Caco-2 (cell line): ENCODE data around the gene MT1F. TPM values are rescaled to one million over a fixed set of nuclear protein-coding genes. Genes with fewer than 3 reads are reported as not detected.

Source experiments
- BruUV-seq: library from RNA; stranded (reverse); fragments of 400-500 nt; replicated peaks from 2 replicates; lab custom pipeline; 2021; lab: Mats Ljungman, UMichigan
- CTCF ChIA-PET: fragments of 300-600 bp; sonication (Branson Sonifier 250); formaldehyde crosslinking; loops from one replicate; lab custom pipeline; 2022; ENCODE audit warnings: antibody characterized with exemption; lab: Charles Lee
- POLR2A ChIA-PET: fragments of 300-600 bp; sonication (Branson Sonifier 250); formaldehyde crosslinking; loops from one replicate; lab custom pipeline; 2022; ENCODE audit warnings: antibody characterized with exemption; lab: Charles Lee
- DNase-seq, 2 experiments: peaks; one replicate each; pipeline versions ENCODE4 v3.0.0 to v3.0.0-alpha.2; 2020 to 2022
- H3K27me3 ChIP-seq: replicated peaks from 2 replicates; pipeline ENCODE4 v1.6.0; 2011; ENCODE audit warnings: low read length; ENCODE audit not compliant: control insufficient read depth, insufficient read depth
- H3K36me3 ChIP-seq: 2 replicates; pipeline ENCODE4 v1.5.1; 2011; ENCODE audit warnings: low read length; ENCODE audit not compliant: control insufficient read depth, insufficient read depth
- H3K4me1 ChIP-seq: fragments of 250-450 bp; sonication (Bioruptor Pico); 2 replicates; pipeline ENCODE4 v1.5.1; 2020; ENCODE audit warnings: mild to moderate bottlenecking
- H3K4me3 ChIP-seq: 2 replicates; pipeline ENCODE4 v1.5.1; 2011; ENCODE audit warnings: low read depth, mild to moderate bottlenecking, control low read depth, low read length
- H3K9me3 ChIP-seq: fragments of 250-450 bp; sonication (Bioruptor Pico); 2 replicates; pipeline ENCODE4 v1.5.1; 2020; ENCODE audit warnings: mild to moderate bottlenecking, moderate library complexity
- H3K27ac Mint-ChIP-seq: one replicate; pipeline ENCODE4 v1.8.0; 2022; ENCODE audit warnings: mixed read lengths; ENCODE audit not compliant: unreplicated experiment
- H3K27me3 Mint-ChIP-seq: one replicate; pipeline ENCODE4 v1.8.0; 2022; ENCODE audit warnings: mixed read lengths; ENCODE audit not compliant: insufficient read depth, unreplicated experiment
- H3K36me3 Mint-ChIP-seq: one replicate; pipeline ENCODE4 v1.8.0; 2022; ENCODE audit warnings: mild to moderate bottlenecking, mixed read lengths; ENCODE audit not compliant: insufficient read depth, unreplicated experiment
- H3K4me1 Mint-ChIP-seq: one replicate; pipeline ENCODE4 v1.8.0; 2022; ENCODE audit warnings: low read depth, mixed read lengths; ENCODE audit not compliant: unreplicated experiment
- H3K4me3 Mint-ChIP-seq: one replicate; pipeline ENCODE4 v1.8.0; 2022; ENCODE audit warnings: mild to moderate bottlenecking, moderate library complexity, mixed read lengths; ENCODE audit not compliant: unreplicated experiment
- H3K9me3 Mint-ChIP-seq: one replicate; pipeline ENCODE4 v1.8.0; 2022; ENCODE audit warnings: mixed read lengths; ENCODE audit not compliant: unreplicated experiment
- intact Hi-C: fragments of 100-400 bp; cut with micrococcal nuclease; formaldehyde crosslinking; loops from one replicate; pipeline ENCODE4 v1.10.0; 2022; ENCODE audit not compliant: unreplicated experiment
- total RNA-seq: library from RNA; stranded (reverse); gene quantifications from 2 replicates; pipeline ENCODE4 v1.2.3, GENCODE V29; 2022
- TF ChIP-seq, protein P1 (sequence below), 2 experiments: fragments of 200-600 bp in 1 of 2; IDR thresholded peaks; 1 replicate in 1 of 2; 2 replicates in 1 of 2; pipeline versions ENCODE4 v1.5.1 to v1.8.0; 2011 to 2022; ENCODE audit warnings: antibody characterized with exemption in 1 of 2, control low read depth in 1 of 2, inconsistent platforms in 1 of 2, low read depth in 1 of 2, low read length in 1 of 2, mild to moderate bottlenecking in 1 of 2, moderate library complexity in 1 of 2; ENCODE audit not compliant: insufficient read depth in 1 of 2, severe bottlenecking in 1 of 2, unreplicated experiment in 1 of 2

The MT1F gene
- total RNA-seq, 1 experiment from 2014 or later: 12.5 TPM

- Histone ChIP-seq H3K9me3 (no peaks in the 10 kb centered on the region), H3K27me3 (peaks cover 7% of the 10 kb centered on the region), H3K4me3 (no peak overlapping the region), H3K4me1 (no peaks in the 10 kb centered on the region), H3K36me3 (no peaks in the 10 kb centered on the region)
- TF ChIP-seq, protein P1, sequence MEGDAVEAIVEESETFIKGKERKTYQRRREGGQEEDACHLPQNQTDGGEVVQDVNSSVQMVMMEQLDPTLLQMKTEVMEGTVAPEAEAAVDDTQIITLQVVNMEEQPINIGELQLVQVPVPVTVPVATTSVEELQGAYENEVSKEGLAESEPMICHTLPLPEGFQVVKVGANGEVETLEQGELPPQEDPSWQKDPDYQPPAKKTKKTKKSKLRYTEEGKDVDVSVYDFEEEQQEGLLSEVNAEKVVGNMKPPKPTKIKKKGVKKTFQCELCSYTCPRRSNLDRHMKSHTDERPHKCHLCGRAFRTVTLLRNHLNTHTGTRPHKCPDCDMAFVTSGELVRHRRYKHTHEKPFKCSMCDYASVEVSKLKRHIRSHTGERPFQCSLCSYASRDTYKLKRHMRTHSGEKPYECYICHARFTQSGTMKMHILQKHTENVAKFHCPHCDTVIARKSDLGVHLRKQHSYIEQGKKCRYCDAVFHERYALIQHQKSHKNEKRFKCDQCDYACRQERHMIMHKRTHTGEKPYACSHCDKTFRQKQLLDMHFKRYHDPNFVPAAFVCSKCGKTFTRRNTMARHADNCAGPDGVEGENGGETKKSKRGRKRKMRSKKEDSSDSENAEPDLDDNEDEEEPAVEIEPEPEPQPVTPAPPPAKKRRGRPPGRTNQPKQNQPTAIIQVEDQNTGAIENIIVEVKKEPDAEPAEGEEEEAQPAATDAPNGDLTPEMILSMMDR (IDR thresholded peaks at IDR 0.05; ENCODE audit: insufficient read depth in 1 of 2, low read depth in 1 of 2, low read length in 1 of 2, severe bottlenecking in 1 of 2, unreplicated experiment in 1 of 2): no peak
- no peaks in the 10 kb centered on the region for H3K36me3 Mint-ChIP-seq
- DNase-seq: no peak
- peaks cover 8% of the 10 kb centered on the region for H3K4me1 Mint-ChIP-seq
- H3K27ac Mint-ChIP-seq: no peak overlapping the region
- H3K27me3 Mint-ChIP-seq: peaks cover 13% of the 10 kb centered on the region
- POLR2A ChIA-PET: interaction anchor here (0.7 kb wide), 1 partner anchor 17 kb away, joined by 3 read pairs; no protein-coding TSS in a partner anchor
- intact Hi-C loops: no loop called here
- CTCF ChIA-PET: no interaction called here
- BruUV-seq: no TSS peak
- no peak overlapping the region for H3K4me3 Mint-ChIP-seq
- H3K9me3 Mint-ChIP-seq: no peaks in the 10 kb centered on the region
Observed at GRCh38 chr16:56640076-56640475, 17.7 kb upstream of the MT1F start.

GRCh38 chr16:56641166-56641565, 16.6 kb upstream of the MT1F start:
- H3K4me1 Mint-ChIP-seq: peaks cover 8% of the 10 kb centered on the region
- ChIA-PET CTCF (interaction anchor here (0.6 kb wide), 1 partner anchor 11 kb away, joined by 3 read pairs; no protein-coding TSS in a partner anchor), POLR2A (no interaction called here)
- Histone ChIP-seq H3K4me1 (no peaks in the 10 kb centered on the region), H3K36me3 (no peaks in the 10 kb centered on the region), H3K27me3 (peaks cover 7% of the 10 kb centered on the region), H3K9me3 (no peaks in the 10 kb centered on the region), H3K4me3 (no peak overlapping the region)
- H3K4me3 Mint-ChIP-seq: no peak overlapping the region
- H3K9me3 Mint-ChIP-seq: no peaks in the 10 kb centered on the region
- H3K36me3 Mint-ChIP-seq: no peaks in the 10 kb centered on the region
- H3K27ac Mint-ChIP-seq: no peak overlapping the region
- H3K27me3 Mint-ChIP-seq: peaks cover 14% of the 10 kb centered on the region
- intact Hi-C loops: no loop called here
- BruUV-seq: no TSS peak
- TF ChIP-seq, protein P1 (IDR thresholded peaks at IDR 0.05; ENCODE audit: insufficient read depth in 1 of 2, low read depth in 1 of 2, low read length in 1 of 2, severe bottlenecking in 1 of 2, unreplicated experiment in 1 of 2): no peak
- no peak for DNase-seq

DNA sequence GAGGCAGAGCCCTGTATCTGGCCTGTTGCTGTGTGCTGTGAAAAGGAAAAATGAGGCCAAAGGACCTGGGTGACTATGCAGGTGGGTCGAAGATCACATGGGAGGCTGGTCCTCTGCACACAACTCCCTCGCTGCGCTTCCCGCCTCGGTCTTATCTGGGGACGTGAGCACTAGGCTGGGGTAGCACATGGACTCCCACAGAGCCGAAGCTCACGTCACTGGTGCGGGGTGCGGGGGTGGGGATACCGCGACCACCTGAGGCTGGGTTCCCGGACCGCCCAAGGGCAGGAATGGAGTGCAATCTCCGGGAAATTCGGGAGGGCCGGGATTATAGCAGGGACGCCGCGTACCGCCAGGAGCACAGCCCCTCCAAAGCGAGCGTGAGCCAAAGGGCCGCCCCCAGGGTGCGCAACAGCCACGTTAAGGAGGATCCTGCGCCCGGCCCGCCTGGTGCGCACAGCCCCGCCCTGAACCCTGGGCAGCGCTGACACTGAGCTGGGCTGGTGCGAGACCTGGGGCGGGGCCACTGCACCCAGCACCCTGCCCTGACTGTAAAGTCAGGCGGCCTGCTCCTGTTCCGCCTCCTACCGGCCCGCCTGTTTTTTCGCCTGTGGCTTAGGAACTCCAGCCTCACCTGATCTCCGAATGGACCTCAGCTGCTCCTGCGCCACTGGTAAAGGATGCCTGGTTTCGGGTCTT, 14.5 kb upstream of the MT1F start:
- Mint-ChIP-seq H3K27ac (no peak overlapping the region), H3K4me3 (peak overlapping the region; percentile 51)

More for the DNA sequence above, 14.5 kb upstream of the MT1F start:
- POLR2A ChIA-PET: no interaction called here
- H3K9me3 ChIP-seq: no peaks in the 10 kb centered on the region
- 0 out of 2 replicates have a peak, but pooled peaks cover 2% of the 10 kb centered on the region for H3K27me3 ChIP-seq
- H3K4me1 ChIP-seq: peaks cover 6% of the 10 kb centered on the region; the same call in 1 of the 2 replicates
- peak overlapping the region; percentile 9; the same call in 1 of the 2 replicates for H3K4me3 ChIP-seq
- CTCF ChIA-PET: interaction anchor here (0.6 to 1.4 kb wide), 6 partner anchors 10 to 410 kb away, joined by 3 to 8 read pairs (median 5); partner anchors contain the start of gene MT1F
- H3K9me3 Mint-ChIP-seq: no peaks in the 10 kb centered on the region
- intact Hi-C loops: no loop called here
- no peaks in the 10 kb centered on the region for H3K36me3 ChIP-seq
- BruUV-seq: no TSS peak
- H3K36me3 Mint-ChIP-seq: no peaks in the 10 kb centered on the region
- peaks cover 8% of the 10 kb centered on the region for H3K4me1 Mint-ChIP-seq
- H3K27me3 Mint-ChIP-seq: peaks cover 10% of the 10 kb centered on the region
- TF ChIP-seq, protein P1 (IDR thresholded peaks at IDR 0.05; ENCODE audit: insufficient read depth in 1 of 2, low read depth in 1 of 2, low read length in 1 of 2, severe bottlenecking in 1 of 2, unreplicated experiment in 1 of 2): peak; percentile 6 to 19
- DNase-seq: peak; percentile 54 to 63
